Testis (tissue), 5 donors: ENCODE data around the gene PMM1. TPM values are rescaled to one million over a fixed set of nuclear protein-coding genes. Genes with fewer than 3 reads are reported as not detected.
A peak's percentile ranks its signal among the peaks of the same experiment; 100 is the strongest.
"Not testable (repeated sequence)": the region's sequence is repeated elsewhere in the genome, so short reads cannot be mapped to it uniquely, and the experiment has no call there.

Experiments
- DNase-seq: peaks from one replicate; pipeline ENCODE4 v3.0.0-alpha.2; 2019
- H3K27ac ChIP-seq, 2 donors: fragments of 200-600 bp; sonication (generic); one replicate each; pipeline ENCODE4 v1.5.1; 2019
- H3K27me3 ChIP-seq: fragments of 200-600 bp; sonication (generic); one replicate; pipeline ENCODE4 v1.5.1; 2019
- H3K36me3 ChIP-seq: fragments of 200-600 bp; sonication (generic); one replicate; pipeline ENCODE4 v1.5.1; 2017; ENCODE audit warnings: low read depth; ENCODE audit errors: missing control alignments
- H3K4me1 ChIP-seq: fragments of 200-600 bp; sonication (generic); one replicate; pipeline ENCODE4 v1.5.1; 2019
- H3K4me3 ChIP-seq, 2 donors: fragments of 200-600 bp; sonication (generic); one replicate each; pipeline ENCODE4 v1.5.1; 2017 to 2019
- H3K9me3 ChIP-seq: fragments of 200-600 bp; sonication (generic); one replicate; pipeline ENCODE4 v1.5.1; 2017
- CTCF ChIP-seq, 3 experiments: fragments of 450-650 bp in 2 of 3; fragments of 200-600 bp in 1 of 3; sonication (generic) in 1 of 3; IDR thresholded peaks; one replicate each; pipeline ENCODE4 v1.5.1; 2016 to 2019; ENCODE audit warnings: antibody characterized with exemption in 3 of 3, mild to moderate bottlenecking in 2 of 3, moderate library complexity in 1 of 3
- POLR2A ChIP-seq: fragments of 450-650 bp; IDR thresholded peaks from one replicate; pipeline ENCODE4 v1.6.1; 2017; ENCODE audit warnings: antibody characterized with exemption, mild to moderate bottlenecking, moderate library complexity
- WGBS, 2 donors: methylation state at CpG; one replicate each; pipeline ENCODE4 v1.1.5; 2018; 5-methylcytosine and 5-hydroxymethylcytosine counted together
- intact Hi-C: fragments of 100-400 bp; cut with DNase I; formaldehyde crosslinking; loops from one replicate; pipeline ENCODE4 v1.15.1; 2023; ENCODE audit warnings: low total_unique reads
- long read RNA-seq, 2 donors: transcript quantifications; one replicate each; lab custom pipeline, GENCODE V29; 2026
- polyA plus RNA-seq: library from polyadenylated mRNA; stranded (reverse); fragments of 350-450 nt; fragmentation: Illumina TruSeq; extraction: RNeasy Lipid Tissue Mini Kit (QIAGEN cat#74804); gene quantifications from one replicate; pipeline ENCODE4 v1.2.3, GENCODE V29; 2014; ENCODE audit warnings: low read depth, low replicate concordance; ENCODE audit not compliant: insufficient read depth
- total RNA-seq, 2 donors: library from RNA; depleted of rRNA; stranded (reverse); fragments of >200 nt; gene quantifications; one replicate each; pipeline ENCODE4 v1.2.3, GENCODE V29; 2016

The PMM1 gene
- total RNA-seq (10 to 100 TPM; 44.4 to 45.7 TPM), polyA plus RNA-seq (82.2 TPM)
- long read RNA-seq, donor 1, transcript PMM1-201 (8 exons, 1,298 nt) = major isoform, 18 of 25 reads
- long read RNA-seq, donor 1, partial matches to known transcripts = 5 of 25 reads
- long read RNA-seq, donor 1, other reads (novel, unspliced or antisense) = 0 of 25 reads
- long read RNA-seq, donor 2, transcript PMM1-201 (8 exons, 1,298 nt) = major isoform, 10 of 11 reads
- long read RNA-seq, donor 2, partial matches to known transcripts = 0 of 11 reads
- long read RNA-seq, donor 2, other reads (novel, unspliced or antisense) = 0 of 11 reads

GRCh38 chr22:41589391-41590241, at the start of gene PMM1:
Gene PMM1, minus strand, starts transcription at chr22:41589840. Its CDS starts 35 bp downstream, at chr22:41589805.
- intact Hi-C loops = no loop called here
- no peaks in the 10 kb centered on the region for H3K9me3 ChIP-seq
- 0 to 2% methylated on average over 12 to 35 of the region's 61 CpGs for WGBS, 2 donors

GRCh38 chr22:41638748-41639147, 49.1 kb upstream of the PMM1 start:
- TF ChIP-seq POLR2A (no peak), CTCF (IDR thresholded peaks at IDR 0.05) (no peak)
- no peak overlapping the region for H3K4me3 ChIP-seq
- no peaks in the 10 kb centered on the region for H3K9me3 ChIP-seq
- intact Hi-C loops = no loop called here
- DNase-seq = no peak
- WGBS, 2 donors = 92 to 96% methylated on average over 5 of the region's 5 CpGs
- no peaks in the 10 kb centered on the region for H3K36me3 ChIP-seq
- H3K27ac ChIP-seq = no peak overlapping the region
- H3K27me3 ChIP-seq = no peaks in the 10 kb centered on the region
- no peaks in the 10 kb centered on the region for H3K4me1 ChIP-seq

More at GRCh38 chr22:41589391-41590241, at the start of gene PMM1:
- no peak for TF ChIP-seq CTCF (IDR thresholded peaks at IDR 0.05)
- TF ChIP-seq POLR2A = peak; percentile 60
- Histone ChIP-seq H3K27ac (peak within 1 kb of the TSS; percentile 47 to 55), H3K27me3 (no peaks in the 10 kb centered on the region), H3K4me1 (peaks cover 12% of the 10 kb centered on the region), H3K4me3 (peak within 1 kb of the TSS; percentile 67 to 85), H3K36me3 (no peaks in the 10 kb centered on the region)
- DNase-seq = peak; percentile 100

GRCh38 chr22:41638124-41638523, 48.5 kb upstream of the PMM1 start:
- Histone ChIP-seq H3K4me3 (no peak overlapping the region), H3K27ac (no peak overlapping the region), H3K36me3 (no peaks in the 10 kb centered on the region), H3K9me3 (no peaks in the 10 kb centered on the region), H3K4me1 (no peaks in the 10 kb centered on the region), H3K27me3 (no peaks in the 10 kb centered on the region)
- WGBS, 2 donors = 93 to 94% methylated on average over 5 of the region's 5 CpGs
- DNase-seq = no peak
- intact Hi-C loops = no loop called here
- TF ChIP-seq CTCF (IDR thresholded peaks at IDR 0.05) (no peak), POLR2A (no peak)

- H3K36me3 ChIP-seq, H3K27ac ChIP-seq, H3K4me3 ChIP-seq, H3K9me3 ChIP-seq, DNase-seq, H3K4me1 ChIP-seq, H3K27me3 ChIP-seq, intact Hi-C loops: not testable (repeated sequence)
- 95 to 98% methylated on average over 8 of the region's 8 CpGs for WGBS, 2 donors
Measured at GRCh38 chr22:41637623-41638022, 48.0 kb upstream of the PMM1 start.

GRCh38 chr22:41636467-41636866, 46.8 kb upstream of the PMM1 start:
- H3K4me1 ChIP-seq = no peaks in the 10 kb centered on the region
- intact Hi-C loops = no loop called here
- H3K36me3 ChIP-seq = no peaks in the 10 kb centered on the region
- no peak overlapping the region for H3K4me3 ChIP-seq
- no peak overlapping the region for H3K27ac ChIP-seq
- no peak for DNase-seq
- WGBS, 2 donors = 70 to 76% methylated on average over 7 of the region's 7 CpGs
- no peaks in the 10 kb centered on the region for H3K27me3 ChIP-seq
- no peaks in the 10 kb centered on the region for H3K9me3 ChIP-seq
- TF ChIP-seq CTCF (IDR thresholded peaks at IDR 0.05) (no peak), POLR2A (no peak)

GRCh38 chr22:41634610-41635009, 45.0 kb upstream of the PMM1 start:
- H3K4me3 ChIP-seq, H3K9me3 ChIP-seq, H3K27me3 ChIP-seq, H3K27ac ChIP-seq, H3K36me3 ChIP-seq, H3K4me1 ChIP-seq, intact Hi-C loops, DNase-seq: not testable (repeated sequence)
- WGBS, 2 donors = 91 to 94% methylated on average over 8 of the region's 8 CpGs

- DNase-seq, H3K4me3 ChIP-seq, H3K27ac ChIP-seq, H3K4me1 ChIP-seq, intact Hi-C loops, H3K9me3 ChIP-seq, H3K36me3 ChIP-seq, H3K27me3 ChIP-seq: not testable (repeated sequence)
- WGBS, 2 donors = 94 to 100% methylated on average over 2 to 14 of the region's 23 CpGs
Measured at GRCh38 chr22:41631615-41632014, 42.0 kb upstream of the PMM1 start.

GRCh38 chr22:41631115-41631514, 41.5 kb upstream of the PMM1 start:
- H3K27ac ChIP-seq, intact Hi-C loops, H3K27me3 ChIP-seq, H3K9me3 ChIP-seq, H3K4me3 ChIP-seq, H3K36me3 ChIP-seq, DNase-seq, H3K4me1 ChIP-seq: not testable (repeated sequence)
- WGBS, 2 donors = 98% methylated on average over 19 of the region's 28 CpGs; no CpG with 5 or more reads in 1 of the 2 donors
